Neural cell (in vitro differentiated cells): Measurements from ENCODE around the gene PDE8B.

Experiments used
- CTCF ChIP-seq: fragments of 450-650 bp; IDR thresholded peaks from 2 replicates; pipeline ENCODE4 v1.5.1; 2014; ENCODE audit warnings: antibody characterized with exemption, mild to moderate bottlenecking, moderate library complexity; ENCODE audit not compliant: poor library complexity, severe bottlenecking
- EP300 ChIP-seq: fragments of 450-650 bp; conservative IDR thresholded peaks from 2 replicates; pipeline ENCODE4 v1.6.1; 2014; ENCODE audit warnings: antibody characterized with exemption, mild to moderate bottlenecking, moderate library complexity; ENCODE audit not compliant: poor library complexity, severe bottlenecking
- EZH2 ChIP-seq: fragments of 200-600, 300-800 bp; shearing (Covaris generic), sonication (generic); IDR thresholded peaks from 2 replicates; pipeline ENCODE4 v1.6.1; 2014; ENCODE audit warnings: antibody characterized with exemption, low read length, borderline replicate concordance, mild to moderate bottlenecking; ENCODE audit not compliant: insufficient read depth, poor library complexity, severe bottlenecking
- MXI1 ChIP-seq: fragments of 450-650 bp; conservative IDR thresholded peaks from 2 replicates; pipeline ENCODE4 v1.6.1; 2014; ENCODE audit warnings: antibody characterized with exemption, mild to moderate bottlenecking; ENCODE audit not compliant: poor library complexity, severe bottlenecking
- POLR2AphosphoS5 ChIP-seq: IDR thresholded peaks from 2 replicates; pipeline ENCODE4 v1.6.1; 2012
- RAD21 ChIP-seq: fragments of 450-650 bp; conservative IDR thresholded peaks from 2 replicates; pipeline ENCODE4 v1.6.1; 2014; ENCODE audit warnings: antibody characterized with exemption, mild to moderate bottlenecking, moderate library complexity
- REST ChIP-seq: IDR thresholded peaks from 2 replicates; pipeline ENCODE4 v1.6.1; 2012; ENCODE audit warnings: borderline replicate concordance
- SMC3 ChIP-seq: fragments of 450-650 bp; conservative IDR thresholded peaks from 2 replicates; pipeline ENCODE4 v1.6.1; 2014; ENCODE audit warnings: antibody characterized with exemption, mild to moderate bottlenecking, moderate library complexity; ENCODE audit not compliant: poor library complexity
- TAF1 ChIP-seq: IDR thresholded peaks from 2 replicates; pipeline ENCODE4 v1.6.1; 2012; ENCODE audit warnings: low read depth

- TF ChIP-seq CTCF (no peak), RAD21 (no peak), TAF1 (no peak), POLR2AphosphoS5 (no peak), REST (no peak), EP300 (no peak), EZH2 (no peak), SMC3 (no peak), MXI1 (no peak)
Observed at GRCh38 chr5:77369566-77369965, 159.1 kb downstream of the PDE8B start.
